ENCODE results near the gene CDX4.
"Not testable (repeated sequence)": the region's sequence is repeated elsewhere in the genome, so short reads cannot be mapped to it uniquely, and the experiment has no call there.

GRCh38 chrX:73492178-73492577 lies 45.3 kb downstream of the CDX4 start:
- not testable (repeated sequence) for TF ChIP-seq EZH2phosphoT487 (IDR thresholded peaks at IDR 0.05; ENCODE audit: unreplicated experiment); POLR2AphosphoS5 (IDR thresholded peaks at IDR 0.05; ENCODE audit: low read depth); CTCF (conservative IDR thresholded peaks at IDR 0.05; ENCODE audit: low read depth in 2 of 2); EZH2 (IDR thresholded peaks at IDR 0.05; ENCODE audit: low read depth, unreplicated experiment); REST (IDR thresholded peaks at IDR 0.05; ENCODE audit: unreplicated experiment)

All from GM23338 (cell line).